HG03280 (cell line): ENCODE results near the gene KCTD16.

ENCODE experiments used
- ATAC-seq: cut with Tn5 transposase; IDR thresholded peaks from one replicate; pipeline ENCODE4 v1.9.1; 2021; ENCODE audit warnings: mild to moderate bottlenecking, moderate library complexity; ENCODE audit not compliant: unreplicated experiment

The KCTD16 gene

DNA sequence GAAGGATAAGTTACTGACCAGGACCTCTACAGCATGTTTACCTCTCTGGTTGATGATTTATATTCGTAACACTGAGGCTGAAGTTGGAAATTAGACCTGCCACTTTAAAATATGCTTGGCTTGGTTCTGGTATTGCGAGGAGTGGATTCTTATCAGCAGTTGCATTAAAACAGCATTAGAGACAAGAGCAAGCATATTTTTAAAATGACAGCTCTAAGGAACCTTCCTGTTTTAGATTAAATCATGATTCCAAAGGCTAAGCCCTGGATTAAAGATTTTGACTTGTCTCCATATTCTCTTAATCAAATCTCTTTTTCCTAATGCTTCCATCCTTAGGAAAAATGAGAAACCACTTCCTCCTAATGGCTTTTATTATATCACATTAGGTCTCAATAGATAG lies 277.8 kb downstream of the KCTD16 start:
- no peak for ATAC-seq

DNA sequence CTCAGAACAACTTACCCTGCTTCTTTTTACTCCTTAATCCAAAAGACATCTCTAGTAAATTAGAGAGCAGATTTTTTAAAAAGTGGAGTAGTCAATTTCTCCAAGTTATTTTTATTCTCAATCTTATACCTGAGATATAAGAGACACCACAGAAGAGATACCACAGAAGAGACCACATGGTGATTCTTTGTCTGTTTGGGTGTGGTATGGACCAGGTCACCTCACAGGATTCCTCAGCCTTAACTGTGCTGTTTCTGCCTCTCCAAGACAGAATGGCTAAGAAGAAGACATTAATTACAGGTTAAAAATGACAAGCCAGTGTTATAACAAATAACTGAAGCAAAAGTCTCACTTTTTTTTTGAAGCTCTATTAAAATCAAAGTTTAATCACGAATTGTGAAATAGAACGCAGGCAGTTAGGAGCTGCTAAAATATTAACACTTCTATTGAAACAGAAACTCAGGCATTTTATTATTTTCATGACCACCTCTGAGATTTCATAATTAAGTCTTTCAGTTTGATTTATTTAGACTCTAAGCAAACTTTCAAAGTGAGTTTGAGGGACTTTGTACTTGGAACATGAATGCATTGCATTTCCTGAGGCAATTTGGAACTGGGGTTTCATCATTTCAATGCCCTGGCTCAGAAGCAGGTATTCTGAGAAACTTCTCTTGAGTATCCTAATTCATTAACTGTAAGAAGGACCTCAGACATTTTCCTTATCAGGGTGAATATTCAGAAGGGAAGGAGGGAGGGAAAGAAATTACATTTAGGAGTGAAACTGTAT lies 280.7 kb downstream of the KCTD16 start:
- ATAC-seq = no peak

- no peak for ATAC-seq
These were observed 283.1 kb downstream of the KCTD16 start for GRCh38 chr5:144453753-144454152.

- ATAC-seq = no peak
These were observed 286.5 kb downstream of the KCTD16 start for GRCh38 chr5:144457160-144457559.

DNA sequence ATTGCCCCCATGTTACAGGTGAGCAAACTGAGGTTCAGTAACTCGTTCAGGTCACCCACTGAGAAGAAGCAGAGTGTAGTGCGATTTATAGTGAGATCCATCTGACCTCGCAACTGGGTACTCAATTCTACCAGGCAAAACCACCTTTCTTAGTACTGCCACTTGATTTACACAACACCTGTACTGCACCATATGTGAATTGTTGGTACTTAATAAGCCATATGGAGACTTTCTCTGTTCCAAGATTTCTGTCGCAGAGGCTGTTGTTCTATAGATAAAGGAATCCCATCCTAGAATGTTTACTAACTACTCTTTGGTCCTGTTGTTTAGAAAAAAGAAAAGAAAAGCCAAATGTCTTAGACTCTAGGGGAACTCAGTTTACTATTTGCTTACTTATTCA lies 287.5 kb downstream of the KCTD16 start:
- no peak for ATAC-seq

DNA sequence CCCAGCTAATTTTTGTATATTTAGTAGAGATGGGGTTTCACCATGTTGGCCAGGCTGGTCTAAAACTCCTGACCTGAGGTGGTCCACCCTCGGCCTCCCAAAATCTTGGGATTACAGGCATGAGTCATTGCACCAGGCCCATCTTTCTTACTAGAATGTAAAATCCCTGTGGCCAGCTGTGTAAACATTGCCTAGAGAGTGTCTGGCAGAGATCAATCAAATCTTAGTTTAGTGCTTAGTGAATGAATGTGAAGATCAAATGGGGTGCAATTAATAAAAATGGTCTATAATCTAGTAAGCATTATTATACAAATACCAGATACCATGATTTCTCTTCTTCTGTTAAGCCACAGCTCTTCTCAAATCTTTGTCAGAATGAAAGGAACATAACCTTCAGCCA lies 289.9 kb downstream of the KCTD16 start:
- ATAC-seq = no peak

DNA sequence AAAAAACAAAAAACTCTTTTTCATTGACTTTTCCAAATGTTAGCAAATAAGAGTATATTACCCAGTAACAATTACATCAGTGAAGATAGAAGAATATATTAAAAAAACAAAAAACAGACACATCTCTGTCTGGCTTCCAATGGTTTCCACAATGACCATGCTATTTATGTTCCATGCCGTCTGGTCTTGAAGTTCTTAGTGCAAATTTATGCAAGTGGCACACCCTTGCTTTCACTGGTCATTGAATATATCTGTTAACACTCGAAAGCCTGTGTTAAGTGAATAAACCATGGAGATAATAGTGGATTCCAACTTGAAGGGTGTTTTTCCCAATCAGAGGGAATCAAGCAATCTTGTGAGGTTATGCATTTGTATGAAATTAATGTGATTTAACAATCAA lies 291.9 kb downstream of the KCTD16 start:
- ATAC-seq = no peak

DNA sequence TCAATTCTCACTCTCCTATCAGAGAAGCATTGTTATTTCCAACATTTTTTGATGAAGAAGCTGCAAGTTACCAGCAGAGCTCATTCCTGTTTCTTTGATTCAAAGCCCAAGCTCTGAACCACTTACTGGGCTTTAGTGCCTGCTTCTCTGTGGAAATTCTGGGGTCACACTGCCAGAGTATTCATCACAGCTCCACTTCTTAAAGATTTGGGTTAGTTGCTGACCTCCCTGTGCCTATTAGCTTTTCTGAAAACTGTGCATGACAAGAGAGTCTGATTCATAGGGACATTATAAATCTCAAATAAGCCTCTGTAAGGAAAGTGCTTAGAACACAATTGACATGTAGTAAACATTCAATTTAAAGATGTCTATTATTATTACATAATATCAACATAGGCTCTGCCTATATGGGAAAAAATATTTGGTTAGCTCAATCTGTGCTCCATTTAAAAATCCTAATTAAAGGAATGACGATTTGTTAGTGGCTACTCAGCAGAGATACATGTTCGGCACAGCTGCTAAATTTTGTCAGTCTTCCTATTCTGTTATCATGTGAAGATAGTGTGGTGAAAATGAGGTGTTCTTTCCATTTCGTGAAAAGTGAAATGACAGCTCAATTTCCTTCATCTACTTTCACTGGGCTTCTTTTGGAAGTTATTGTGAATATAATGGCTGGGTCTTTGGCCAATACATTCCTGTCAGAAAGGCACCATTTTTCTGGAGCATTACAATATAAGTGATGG lies 293.0 kb downstream of the KCTD16 start:
- no peak for ATAC-seq

- ATAC-seq = no peak
These were observed 293.6 kb downstream of the KCTD16 start for GRCh38 chr5:144464306-144464705.

DNA sequence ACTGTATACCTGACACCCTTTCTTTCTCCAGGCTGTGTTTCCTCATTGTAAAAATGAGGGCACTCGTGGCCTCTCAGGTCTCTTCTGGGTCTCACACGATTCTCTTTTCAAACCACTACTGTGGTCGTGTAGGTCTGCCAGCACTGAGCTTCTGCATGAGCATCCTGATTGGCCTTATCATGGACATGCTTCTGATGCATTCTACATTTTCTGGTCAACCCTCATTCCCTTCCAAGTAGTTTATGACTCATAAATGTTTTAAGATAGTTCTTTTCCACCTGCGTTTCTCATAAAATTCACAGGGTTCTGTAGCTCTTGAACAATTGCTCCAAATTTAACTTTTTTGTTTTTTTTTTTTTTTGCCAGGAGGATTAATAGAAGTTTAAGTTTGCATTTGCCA lies 294.8 kb downstream of the KCTD16 start:
- ATAC-seq = no peak

DNA sequence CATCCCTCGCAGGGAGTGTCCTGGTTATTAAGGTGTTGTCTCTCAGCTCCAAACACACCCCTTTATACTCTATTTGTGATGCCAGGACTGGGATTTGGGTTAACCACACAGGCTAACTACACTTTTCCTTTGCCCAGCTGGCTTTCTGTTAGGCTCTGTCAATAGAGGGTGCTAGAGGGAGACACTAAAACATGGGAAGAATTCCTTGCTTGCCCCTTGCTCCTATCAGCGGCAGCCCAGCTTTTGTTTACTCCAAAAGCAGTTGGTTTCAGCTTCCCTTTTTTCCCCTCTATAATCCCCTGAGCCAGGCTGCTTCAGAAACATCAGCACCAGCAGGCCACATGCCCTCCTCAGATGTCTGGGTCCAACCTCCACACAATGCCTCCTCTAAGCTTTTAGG lies 297.1 kb downstream of the KCTD16 start:
- ATAC-seq = no peak

DNA sequence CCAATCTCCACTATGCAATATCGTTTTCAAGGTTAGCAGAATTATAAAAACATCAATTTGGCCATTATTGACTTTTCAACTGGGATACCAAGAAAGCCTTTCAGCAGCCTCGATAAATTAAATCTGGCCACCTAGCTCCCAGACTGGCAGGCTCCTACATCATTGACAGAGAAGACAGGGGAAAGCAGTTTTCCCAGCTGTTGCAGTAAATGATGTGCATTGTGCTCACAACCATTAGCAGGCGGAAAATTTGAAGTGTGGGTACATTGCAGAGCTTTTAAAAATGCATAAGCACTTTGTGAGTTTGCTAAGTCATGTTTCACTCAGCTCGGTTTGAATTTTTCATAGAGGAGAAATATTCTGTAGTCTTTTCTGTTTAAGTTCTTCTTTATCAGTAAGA lies 297.9 kb downstream of the KCTD16 start:
- no peak for ATAC-seq

- no peak for ATAC-seq
These were observed 298.4 kb downstream of the KCTD16 start for GRCh38 chr5:144469106-144469505.

- no peak for ATAC-seq
These were observed 301.5 kb downstream of the KCTD16 start for GRCh38 chr5:144472221-144472620.

DNA sequence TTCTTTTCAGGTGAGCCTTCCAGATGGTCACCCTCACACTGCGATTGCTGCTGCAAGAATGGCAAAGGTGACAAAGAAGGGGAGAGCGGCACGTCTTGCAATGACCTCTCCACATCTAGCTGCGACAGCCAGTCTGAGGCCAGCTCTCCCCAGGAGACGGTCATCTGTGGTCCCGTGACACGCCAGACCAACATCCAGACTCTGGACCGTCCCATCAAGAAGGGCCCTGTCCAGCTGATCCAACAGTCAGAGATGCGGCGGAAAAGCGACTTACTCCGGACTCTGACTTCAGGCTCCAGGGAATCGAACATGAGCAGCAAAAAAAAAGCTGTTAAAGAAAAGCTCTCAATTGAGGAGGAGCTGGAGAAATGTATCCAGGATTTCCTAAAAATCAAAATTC lies 303.0 kb downstream of the KCTD16 start:
- ATAC-seq = no peak

DNA sequence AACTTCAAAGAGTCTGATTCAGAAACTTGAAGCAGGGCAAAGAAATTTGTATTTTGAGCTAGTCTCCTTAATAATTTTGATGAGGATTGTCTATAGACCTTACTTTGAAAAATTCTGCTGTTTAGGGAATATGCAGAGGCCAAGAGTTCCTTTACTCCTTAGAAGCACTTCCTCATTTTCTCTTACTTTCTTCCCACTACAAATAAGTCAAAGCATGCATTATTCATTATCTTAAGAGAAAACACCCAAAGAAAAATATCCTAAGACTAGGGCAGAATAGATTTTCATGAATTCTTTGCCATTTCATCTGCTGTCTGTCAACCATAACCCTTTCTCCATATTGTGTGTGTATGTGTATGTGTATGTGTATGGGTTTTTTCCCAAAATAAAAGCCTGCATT lies 307.9 kb downstream of the KCTD16 start:
- no peak for ATAC-seq

DNA sequence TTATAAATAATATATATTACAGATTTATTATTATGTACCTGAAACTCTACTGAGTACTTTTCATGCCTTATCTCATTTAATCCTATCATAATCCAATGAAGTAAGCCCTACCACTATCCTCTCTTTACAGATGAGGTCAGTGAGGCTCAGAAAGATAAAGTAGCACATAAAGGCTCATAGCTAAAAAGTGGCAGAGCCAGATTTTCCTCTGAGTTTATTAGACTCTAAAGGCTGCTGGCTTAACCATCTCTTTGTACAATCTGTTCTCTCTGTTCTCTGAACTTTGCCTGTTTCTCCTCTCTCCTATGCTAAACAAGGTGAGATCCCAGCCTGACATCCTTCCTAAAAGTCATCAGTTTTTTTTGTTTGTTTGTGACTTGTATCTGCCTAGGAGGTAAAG lies 311.2 kb downstream of the KCTD16 start:
- ATAC-seq = no peak

GRCh38 chr5:144484124-144484897 lies 313.6 kb downstream of the KCTD16 start:
- ATAC-seq = no peak

DNA sequence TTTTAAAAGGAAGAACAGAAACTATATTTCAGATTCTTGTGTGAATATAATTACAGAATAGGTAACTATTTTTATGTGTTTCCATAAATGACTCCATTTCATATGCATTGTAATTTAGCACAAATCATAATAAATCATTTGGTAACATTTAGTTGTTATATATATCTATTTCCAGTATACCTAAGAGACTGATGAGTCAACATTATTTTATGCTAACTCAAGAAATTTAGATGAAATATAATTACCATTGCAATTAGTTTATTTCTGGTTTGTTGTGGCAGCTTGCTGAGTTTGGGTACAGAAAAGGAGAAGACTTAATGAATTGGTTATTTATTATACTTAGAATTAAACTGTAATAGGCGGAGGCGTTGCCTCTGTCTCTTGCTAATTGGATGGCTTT lies 314.9 kb downstream of the KCTD16 start:
- ATAC-seq = no peak

DNA sequence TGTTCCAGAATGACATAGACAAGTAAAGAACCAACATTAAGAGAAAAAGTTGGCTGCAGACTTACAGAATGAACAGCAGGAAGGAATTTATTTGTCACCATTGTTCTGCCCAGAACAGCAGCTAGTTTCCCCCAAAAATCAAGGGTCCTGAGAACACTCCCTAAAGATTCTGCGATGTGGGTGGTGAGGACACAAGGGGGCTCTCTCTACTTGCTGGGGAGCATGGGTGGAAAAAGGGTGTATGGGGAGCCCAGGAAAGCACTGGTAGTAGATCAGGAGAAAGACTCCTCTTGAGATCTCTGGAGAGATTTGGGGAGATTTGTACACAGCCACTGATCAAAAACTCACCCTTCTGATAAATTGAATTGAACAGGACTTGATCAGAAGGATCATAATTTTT lies 316.5 kb downstream of the KCTD16 start:
- no peak for ATAC-seq

DNA sequence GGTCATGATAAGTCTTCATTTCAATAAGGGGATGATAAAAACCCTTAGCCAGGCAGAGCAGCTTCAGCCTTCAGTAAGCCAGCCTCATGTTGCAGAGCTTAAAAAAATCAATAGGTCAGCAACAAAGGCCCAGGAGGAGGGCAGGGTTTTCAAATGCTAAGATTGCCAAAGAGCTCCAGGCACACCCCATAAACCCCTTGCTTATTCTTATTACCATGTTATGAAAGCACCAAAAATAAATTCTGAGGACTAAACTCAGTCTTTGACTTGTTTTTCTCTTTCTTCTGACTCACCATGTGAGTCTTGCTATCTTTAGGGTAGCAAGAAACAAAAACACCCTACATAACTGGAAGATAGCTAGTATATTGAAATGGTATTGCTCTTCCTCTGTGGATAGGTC lies 317.1 kb downstream of the KCTD16 start:
- no peak for ATAC-seq

DNA sequence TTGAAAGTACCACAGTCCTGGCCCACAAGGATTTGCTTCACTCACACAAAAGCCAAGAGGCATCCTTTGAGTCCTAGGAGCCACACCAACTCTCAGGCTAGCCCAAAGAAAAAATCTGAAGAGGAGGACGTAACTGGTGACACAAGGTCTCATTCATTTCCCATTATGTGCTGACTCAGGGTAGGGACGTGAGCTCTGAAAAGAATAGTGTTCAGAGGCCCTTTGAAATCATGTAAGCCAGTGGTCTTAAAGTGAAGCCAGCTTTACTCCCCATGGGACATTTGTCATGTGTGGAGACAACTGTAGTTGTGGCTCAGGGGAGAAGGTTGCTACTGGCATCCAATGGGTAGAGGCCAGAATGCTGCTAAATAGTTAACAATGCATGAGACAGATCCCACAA lies 332.4 kb downstream of the KCTD16 start:
- ATAC-seq = no peak
